Cardiac fibroblast (primary cell): ENCODE measurements around the gene RHPN2.

ENCODE experiments used
- DNase-seq, 2 donors: peaks; one replicate each; pipeline versions ENCODE4 v3.0.0 to v3.0.0-alpha.2; 2010; ENCODE audit warnings: low read depth in 2 of 2
- H3K4me3 ChIP-seq, 2 donors: replicated peaks in 1 of 2; 1 replicate in 1 of 2; 2 replicates in 1 of 2; pipeline ENCODE4 v1.5.1; 2011; ENCODE audit warnings: low read depth in 2 of 2, low read length in 2 of 2, mild to moderate bottlenecking in 2 of 2, moderate library complexity in 1 of 2
- TF ChIP-seq, protein P1 (sequence below): IDR thresholded peaks from one replicate; pipeline ENCODE4 v1.5.1; 2011; ENCODE audit warnings: low read depth, mild to moderate bottlenecking, low read length, inconsistent platforms

RHPN2 gene

DNA sequence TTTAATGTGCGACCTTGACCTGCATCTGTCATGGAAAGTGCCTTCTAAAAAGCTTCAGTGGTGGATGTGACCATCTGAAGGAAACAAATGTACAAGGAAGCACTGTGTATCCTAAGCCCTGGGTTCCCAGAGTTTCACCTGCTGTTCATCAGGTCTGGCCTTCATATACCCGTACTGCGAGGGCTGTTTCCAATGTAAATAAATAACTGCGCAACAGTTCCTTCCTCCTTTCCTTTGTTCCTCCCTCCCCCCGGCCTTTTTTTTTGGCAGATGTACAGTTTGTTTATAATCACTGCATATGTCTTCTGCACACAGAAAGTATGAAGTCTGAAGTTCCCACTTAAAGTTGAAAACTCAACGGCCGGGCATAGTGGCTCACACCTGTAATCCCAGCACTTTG, 87.4 kb downstream of the RHPN2 start:
- TF ChIP-seq, protein P1, sequence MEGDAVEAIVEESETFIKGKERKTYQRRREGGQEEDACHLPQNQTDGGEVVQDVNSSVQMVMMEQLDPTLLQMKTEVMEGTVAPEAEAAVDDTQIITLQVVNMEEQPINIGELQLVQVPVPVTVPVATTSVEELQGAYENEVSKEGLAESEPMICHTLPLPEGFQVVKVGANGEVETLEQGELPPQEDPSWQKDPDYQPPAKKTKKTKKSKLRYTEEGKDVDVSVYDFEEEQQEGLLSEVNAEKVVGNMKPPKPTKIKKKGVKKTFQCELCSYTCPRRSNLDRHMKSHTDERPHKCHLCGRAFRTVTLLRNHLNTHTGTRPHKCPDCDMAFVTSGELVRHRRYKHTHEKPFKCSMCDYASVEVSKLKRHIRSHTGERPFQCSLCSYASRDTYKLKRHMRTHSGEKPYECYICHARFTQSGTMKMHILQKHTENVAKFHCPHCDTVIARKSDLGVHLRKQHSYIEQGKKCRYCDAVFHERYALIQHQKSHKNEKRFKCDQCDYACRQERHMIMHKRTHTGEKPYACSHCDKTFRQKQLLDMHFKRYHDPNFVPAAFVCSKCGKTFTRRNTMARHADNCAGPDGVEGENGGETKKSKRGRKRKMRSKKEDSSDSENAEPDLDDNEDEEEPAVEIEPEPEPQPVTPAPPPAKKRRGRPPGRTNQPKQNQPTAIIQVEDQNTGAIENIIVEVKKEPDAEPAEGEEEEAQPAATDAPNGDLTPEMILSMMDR, result no peak
- no peak overlapping the region for H3K4me3 ChIP-seq
- peak in 1 of 2 donors; percentile 2 for DNase-seq

DNA sequence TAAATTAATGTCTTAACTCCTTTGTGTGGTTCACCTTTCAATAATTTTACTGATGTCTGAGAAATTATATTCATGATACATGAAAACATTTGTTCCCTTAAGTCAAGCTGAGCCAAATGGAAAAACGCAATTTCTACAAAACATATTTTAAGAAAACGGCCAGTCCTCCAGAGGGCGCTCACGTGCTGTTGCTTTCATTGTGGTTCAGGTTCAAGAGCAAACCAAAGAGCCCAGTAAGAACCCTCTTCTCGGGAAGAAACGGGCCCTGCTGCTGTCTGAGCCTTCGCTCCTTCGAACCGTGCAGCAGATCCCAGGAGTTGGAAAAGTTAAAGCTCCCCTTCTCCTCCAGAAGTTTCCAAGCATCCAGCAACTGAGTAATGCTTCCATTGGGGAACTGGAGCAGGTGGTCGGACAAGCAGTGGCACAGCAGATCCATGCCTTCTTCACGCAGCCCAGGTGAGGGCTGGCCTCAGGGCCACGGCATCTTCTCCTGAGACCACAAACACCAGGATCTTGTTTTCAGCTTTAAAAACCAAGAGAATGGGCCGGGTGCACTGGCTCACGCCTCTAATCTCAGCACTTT, 88.4 kb downstream of the RHPN2 start:
- peak; percentile 76 to 83 for DNase-seq
- TF ChIP-seq, protein P1, result peak; percentile 85
- H3K4me3 ChIP-seq, result no peak overlapping the region

DNA sequence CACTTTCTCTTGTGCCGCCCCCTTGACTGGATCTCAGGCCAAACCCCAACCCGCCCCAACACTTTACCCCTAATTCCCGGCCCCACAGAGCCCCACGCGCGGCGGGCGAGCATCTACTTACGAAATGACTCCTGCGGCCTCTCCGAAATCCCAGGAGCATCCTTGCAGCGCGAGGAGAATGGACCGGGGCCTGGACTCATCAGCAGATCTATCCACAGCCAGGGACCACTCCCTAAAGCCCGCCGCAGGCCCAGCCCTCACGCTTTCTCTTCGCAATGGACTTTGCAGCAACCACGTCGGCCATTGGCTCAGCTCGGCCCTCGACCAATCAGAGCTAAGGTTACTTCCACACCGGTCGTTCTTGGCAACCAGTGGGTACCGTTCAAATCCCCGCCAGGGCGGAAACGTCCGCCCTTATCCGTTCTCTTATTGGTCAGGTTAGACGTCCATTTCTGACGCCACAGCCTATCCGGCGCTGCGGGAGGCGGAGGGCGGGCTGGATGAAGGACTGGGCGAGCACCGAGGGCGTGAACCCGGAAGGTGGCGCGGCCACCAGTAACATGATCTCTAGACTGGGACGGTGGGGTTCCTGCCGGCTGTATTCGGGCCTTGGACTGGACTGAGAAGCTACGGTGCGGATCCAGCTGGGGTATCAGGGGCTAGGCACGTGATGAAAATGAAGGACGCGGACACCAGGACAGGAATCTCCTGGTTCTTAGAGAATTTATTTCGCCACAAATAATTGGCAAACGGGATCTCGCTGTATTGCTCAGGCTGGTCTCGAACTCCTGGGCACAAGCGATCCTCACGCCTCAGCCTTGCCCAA, 92.8 kb downstream of the RHPN2 start, which contains the start of the genes CEP89 and FAAP24:
Gene CEP89 (minus strand): TSS at position 244 of the 826 bp plus-strand sequence. CDS start 84 bp downstream, at position 160.
Gene FAAP24 (plus strand): TSS at position 528 of the 826 bp plus-strand sequence. CDS start 955 bp downstream, outside the sequence.
- peak within 1 kb of the TSS; percentile 81 for H3K4me3 ChIP-seq

DNA sequence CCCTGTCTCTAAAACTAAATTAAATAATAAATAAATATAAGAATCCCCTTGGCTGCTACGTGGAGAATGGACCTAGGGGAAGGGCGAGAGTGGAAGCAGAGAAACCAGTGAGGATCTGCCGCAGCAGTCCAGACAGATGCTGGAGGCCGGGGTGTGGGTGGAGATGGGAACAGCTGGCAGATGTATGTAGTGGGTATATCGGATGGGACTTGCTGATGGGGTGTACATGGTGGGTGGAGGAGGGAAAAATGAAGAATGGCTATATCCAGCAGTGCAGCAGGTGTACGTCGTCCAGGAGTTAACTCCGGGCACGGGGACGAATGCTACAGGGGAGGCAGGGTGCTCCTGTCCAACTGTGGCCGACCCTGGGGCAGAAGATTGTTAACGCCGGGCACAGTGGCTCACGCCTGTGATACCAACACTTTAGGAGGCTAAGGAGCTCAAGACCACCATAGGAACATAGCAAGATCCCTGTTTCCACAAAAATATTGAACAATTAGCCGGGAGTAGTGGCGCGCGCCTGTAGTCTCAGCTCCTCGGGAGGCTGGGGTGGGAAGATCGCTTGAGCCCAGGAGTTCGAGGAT, 93.6 kb downstream of the RHPN2 start:
- H3K4me3 ChIP-seq, result peak overlapping the region; percentile 81
- TF ChIP-seq, protein P1, result no peak
- no peak for DNase-seq

More for the DNA sequence above, 92.8 kb downstream of the RHPN2 start, which contains the start of the genes CEP89 and FAAP24:
- TF ChIP-seq, protein P1, result no peak
- DNase-seq, result peak; percentile 100

DNA sequence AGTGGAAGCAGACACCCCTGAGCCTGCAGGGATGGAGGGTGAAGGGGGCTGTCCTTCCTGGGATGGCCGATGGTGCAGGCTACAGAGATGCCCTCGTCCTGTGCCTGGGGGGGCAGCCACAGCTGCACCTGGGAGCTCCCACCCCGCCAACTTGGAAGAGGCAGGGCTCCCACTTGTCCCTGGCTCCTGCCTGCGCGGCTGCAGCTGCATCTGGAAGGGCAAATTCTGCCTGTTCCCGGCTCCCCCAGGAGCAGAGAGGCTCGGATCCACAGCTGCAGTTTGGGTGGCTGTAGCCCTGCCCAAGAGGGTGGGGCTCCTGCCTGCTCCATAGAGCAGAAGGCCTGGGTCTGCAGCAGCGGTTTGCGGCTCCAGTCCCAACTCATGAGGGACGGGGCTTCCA, 95.1 kb downstream of the RHPN2 start:
- H3K4me3 ChIP-seq, result no peak overlapping the region
- DNase-seq, result no peak
- TF ChIP-seq, protein P1, result no peak

DNA sequence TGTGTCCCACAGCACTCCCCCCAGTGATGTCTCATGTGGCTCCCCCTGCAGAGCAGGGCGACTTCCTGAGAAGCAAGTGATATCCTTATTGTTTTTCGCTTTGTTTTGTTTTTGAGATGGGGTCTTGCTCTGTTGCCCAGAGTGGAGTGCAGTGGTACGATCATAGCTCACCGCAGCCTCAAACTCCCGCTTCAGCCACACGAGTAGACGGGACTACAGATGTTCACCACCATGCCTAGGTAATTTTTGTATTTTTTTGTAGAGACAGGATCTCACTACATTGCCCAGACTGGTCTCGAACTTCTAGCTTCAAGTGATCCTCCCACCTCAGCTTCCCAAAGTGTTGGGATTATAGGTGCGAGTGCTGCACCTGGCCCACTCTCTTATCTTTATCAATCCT, 97.9 kb downstream of the RHPN2 start:
- DNase-seq, result no peak
- TF ChIP-seq, protein P1, result no peak
- H3K4me3 ChIP-seq, result no peak overlapping the region
